DND-41 (cell line): ENCODE results near the gene P2RY11.

Source experiments
- ATAC-seq: fragments of 200-7000 bp; cut with Tn5 transposase; 3 replicates; pipeline ENCODE4 v1.9.1; 2021; ENCODE audit warnings: low read depth; ENCODE audit not compliant: insufficient read depth
- DNase-seq: peaks from one replicate; pipeline ENCODE4 v3.0.0-alpha.2; 2020
- H2AFZ ChIP-seq: 2 replicates; pipeline ENCODE4 v1.6.0; 2012; ENCODE audit warnings: low read depth, low read length
- H3K27ac ChIP-seq: 2 replicates; pipeline ENCODE4 v1.5.1; 2012; ENCODE audit warnings: low read length, inconsistent platforms
- H3K27me3 ChIP-seq: fragments of 200-600 bp; sonication (generic); 2 replicates; pipeline ENCODE4 v1.6.0; 2012; ENCODE audit warnings: low read length, mild to moderate bottlenecking, inconsistent platforms; ENCODE audit not compliant: insufficient read depth, poor library complexity
- H3K36me3 ChIP-seq: 2 replicates; pipeline ENCODE4 v1.5.1; 2012; ENCODE audit warnings: low read length, inconsistent platforms; ENCODE audit not compliant: insufficient read depth
- H3K4me1 ChIP-seq: 2 replicates; pipeline ENCODE4 v1.5.1; 2012; ENCODE audit warnings: mild to moderate bottlenecking, low read length; ENCODE audit not compliant: insufficient read depth
- H3K4me2 ChIP-seq: 2 replicates; pipeline ENCODE4 v1.6.0; 2012; ENCODE audit warnings: mild to moderate bottlenecking, moderate library complexity, low read length, inconsistent platforms; ENCODE audit not compliant: insufficient read depth
- H3K4me3 ChIP-seq, 2 experiments: fragments of 200-600 bp in 1 of 2; shearing (Covaris generic) in 1 of 2; 2 replicates each; pipeline ENCODE4 v1.5.1; 2012 to 2016; ENCODE audit warnings: inconsistent platforms in 2 of 2, low read length in 2 of 2, mild to moderate bottlenecking in 2 of 2, low read depth in 1 of 2, moderate library complexity in 1 of 2
- H3K79me2 ChIP-seq: 2 replicates; pipeline ENCODE4 v1.6.0; 2012; ENCODE audit warnings: low read length, inconsistent platforms; ENCODE audit not compliant: insufficient read depth
- H3K9ac ChIP-seq: 2 replicates; pipeline ENCODE4 v1.6.0; 2012; ENCODE audit warnings: low read depth, mild to moderate bottlenecking, inconsistent platforms, low read length, moderate library complexity
- H3K9me3 ChIP-seq: 2 replicates; pipeline ENCODE4 v1.5.1; 2012; ENCODE audit warnings: low read length, moderate library complexity, mild to moderate bottlenecking, inconsistent platforms; ENCODE audit not compliant: insufficient read depth, severe bottlenecking
- H4K20me1 ChIP-seq: 2 replicates; pipeline ENCODE4 v1.6.0; 2012; ENCODE audit warnings: low read length; ENCODE audit not compliant: insufficient read depth
- EZH2 ChIP-seq: IDR thresholded peaks from 3 replicates; pipeline ENCODE4 v1.6.1; 2012; ENCODE audit warnings: borderline replicate concordance, low read depth, mild to moderate bottlenecking, moderate library complexity, low read length, inconsistent platforms; ENCODE audit not compliant: severe bottlenecking
- TF ChIP-seq, protein P1 (sequence below): IDR thresholded peaks from 2 replicates; pipeline ENCODE4 v1.5.1; 2012; ENCODE audit warnings: borderline replicate concordance, low read length, moderate library complexity, mild to moderate bottlenecking; ENCODE audit not compliant: poor library complexity, severe bottlenecking; ENCODE audit errors: extremely low read depth

Gene P2RY11

GRCh38 chr19:10158485-10158884 is 47.0 kb downstream of the P2RY11 start:
- peaks cover 99% of the 10 kb centered on the region for H3K36me3 ChIP-seq
- no peak overlapping the region for H3K27ac ChIP-seq
- peaks cover 46% of the 10 kb centered on the region for H4K20me1 ChIP-seq
- no peaks in the 10 kb centered on the region for H3K9me3 ChIP-seq
- H3K4me3 ChIP-seq, result no peak overlapping the region
- TF ChIP-seq, protein P1, sequence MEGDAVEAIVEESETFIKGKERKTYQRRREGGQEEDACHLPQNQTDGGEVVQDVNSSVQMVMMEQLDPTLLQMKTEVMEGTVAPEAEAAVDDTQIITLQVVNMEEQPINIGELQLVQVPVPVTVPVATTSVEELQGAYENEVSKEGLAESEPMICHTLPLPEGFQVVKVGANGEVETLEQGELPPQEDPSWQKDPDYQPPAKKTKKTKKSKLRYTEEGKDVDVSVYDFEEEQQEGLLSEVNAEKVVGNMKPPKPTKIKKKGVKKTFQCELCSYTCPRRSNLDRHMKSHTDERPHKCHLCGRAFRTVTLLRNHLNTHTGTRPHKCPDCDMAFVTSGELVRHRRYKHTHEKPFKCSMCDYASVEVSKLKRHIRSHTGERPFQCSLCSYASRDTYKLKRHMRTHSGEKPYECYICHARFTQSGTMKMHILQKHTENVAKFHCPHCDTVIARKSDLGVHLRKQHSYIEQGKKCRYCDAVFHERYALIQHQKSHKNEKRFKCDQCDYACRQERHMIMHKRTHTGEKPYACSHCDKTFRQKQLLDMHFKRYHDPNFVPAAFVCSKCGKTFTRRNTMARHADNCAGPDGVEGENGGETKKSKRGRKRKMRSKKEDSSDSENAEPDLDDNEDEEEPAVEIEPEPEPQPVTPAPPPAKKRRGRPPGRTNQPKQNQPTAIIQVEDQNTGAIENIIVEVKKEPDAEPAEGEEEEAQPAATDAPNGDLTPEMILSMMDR, result no peak
- no peak for TF ChIP-seq EZH2
- DNase-seq (no peak), ATAC-seq (no peak)
- no peaks in the 10 kb centered on the region for H3K4me1 ChIP-seq
- no peak overlapping the region for H3K4me2 ChIP-seq
- no peaks in the 10 kb centered on the region for H3K27me3 ChIP-seq
- peaks cover 57% of the 10 kb centered on the region for H3K79me2 ChIP-seq
- H3K9ac ChIP-seq, result no peak overlapping the region
- H2AFZ ChIP-seq, result no peak overlapping the region

- H4K20me1 ChIP-seq, result peaks cover 42% of the 10 kb centered on the region
- no peaks in the 10 kb centered on the region for H3K9me3 ChIP-seq
- no peak for ATAC-seq
- peaks cover 53% of the 10 kb centered on the region for H3K79me2 ChIP-seq
- no peak for DNase-seq
- H2AFZ ChIP-seq, result no peak overlapping the region
- H3K4me3 ChIP-seq, result no peak overlapping the region
- no peak for TF ChIP-seq EZH2
- TF ChIP-seq, protein P1, result no peak
- no peaks in the 10 kb centered on the region for H3K27me3 ChIP-seq
- H3K4me1 ChIP-seq, result no peaks in the 10 kb centered on the region
- H3K27ac ChIP-seq, result no peak overlapping the region
- no peak overlapping the region for H3K4me2 ChIP-seq
- H3K36me3 ChIP-seq, result peaks cover 98% of the 10 kb centered on the region
- no peak overlapping the region for H3K9ac ChIP-seq
These were observed 48.1 kb downstream of the P2RY11 start for GRCh38 chr19:10159610-10160009.

GRCh38 chr19:10163536-10163935 is 52.0 kb downstream of the P2RY11 start:
- no peak for TF ChIP-seq EZH2
- TF ChIP-seq, protein P1, result no peak
- Histone ChIP-seq H3K79me2 (peaks cover 39% of the 10 kb centered on the region), H3K4me2 (no peak overlapping the region), H4K20me1 (peaks cover 26% of the 10 kb centered on the region), H3K4me3 (no peak overlapping the region), H3K4me1 (no peaks in the 10 kb centered on the region), H3K9me3 (no peaks in the 10 kb centered on the region), H2AFZ (no peak overlapping the region), H3K9ac (no peak overlapping the region), H3K27me3 (no peaks in the 10 kb centered on the region), H3K36me3 (peaks cover 97% of the 10 kb centered on the region), H3K27ac (no peak overlapping the region)
- DNase-seq, result no peak
- ATAC-seq, result no peak
